ENCODE measurements around the gene COL3A1. TPM values are rescaled to one million over a fixed set of nuclear protein-coding genes. Genes with fewer than 3 reads are reported as not detected.

The COL3A1 gene
- total RNA-seq, 5 donors from 2014 or later (not counting 1 experiment from before 2014, with no cell fraction given): 0.79 to 2.0 (median 1.3) TPM; not detected in 2

DNA sequence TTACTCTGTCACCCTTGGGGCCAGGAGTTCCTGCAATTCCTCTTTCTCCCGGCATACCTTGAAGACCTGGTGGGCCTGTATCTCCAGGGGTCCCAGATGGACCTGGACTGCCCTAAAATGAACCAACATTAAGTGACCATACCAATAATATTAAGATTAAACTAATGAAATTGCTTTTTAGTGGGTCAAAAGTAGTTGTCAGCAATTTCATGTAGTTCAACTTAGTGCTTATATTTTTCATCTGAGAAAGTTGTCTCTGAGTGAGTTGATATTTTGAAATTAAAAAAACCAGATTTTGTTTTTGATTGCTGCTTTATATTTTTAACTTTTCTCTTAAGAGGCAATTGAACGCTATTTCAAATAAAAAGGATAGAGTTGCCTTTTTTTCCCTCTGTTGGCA lies 83.1 kb downstream of the COL3A1 start:
- no peaks in the 10 kb centered on the region for H3K27me3 ChIP-seq (replicated peaks in 1 of 2; ENCODE audit: control insufficient read depth in 2 of 2, extremely low read depth in 1 of 2, insufficient read depth in 2 of 2, low read length in 1 of 2)
- no peaks in the 10 kb centered on the region for H3K9me3 ChIP-seq
- CTCF ChIA-PET: no interaction called here
- WGBS (ENCODE audit: insufficient coverage): no CpG with 5 or more reads among the region's 2 CpGs
- H3K36me3 Mint-ChIP-seq: no peaks in the 10 kb centered on the region
- H3K4me1 Mint-ChIP-seq: no peaks in the 10 kb centered on the region
- no peak overlapping the region for H3K27ac Mint-ChIP-seq
- no peaks in the 10 kb centered on the region for H3K4me1 ChIP-seq (ENCODE audit: control insufficient read depth in 1 of 2, extremely low read depth in 1 of 2, insufficient read depth in 2 of 2, low read length in 2 of 2)
- no peak for DNase-seq
- no peak overlapping the region for H3K4me3 ChIP-seq (ENCODE audit: control insufficient read depth in 1 of 2, extremely low read depth in 1 of 2, low read length in 1 of 2)
- no peaks in the 10 kb centered on the region for H3K36me3 ChIP-seq (ENCODE audit: control insufficient read depth in 2 of 2, extremely low read depth in 1 of 2, insufficient read depth in 1 of 2, low read length in 1 of 2)
- POLR2A ChIA-PET: no interaction called here
- no peaks in the 10 kb centered on the region for H3K27me3 Mint-ChIP-seq
- H3K4me3 Mint-ChIP-seq: no peak overlapping the region
- H3K9me3 Mint-ChIP-seq: no peaks in the 10 kb centered on the region
- no peak for ATAC-seq (replicated peaks in 1 of 4)
- no peak overlapping the region for H3K27ac ChIP-seq (ENCODE audit: low read length)

DNA sequence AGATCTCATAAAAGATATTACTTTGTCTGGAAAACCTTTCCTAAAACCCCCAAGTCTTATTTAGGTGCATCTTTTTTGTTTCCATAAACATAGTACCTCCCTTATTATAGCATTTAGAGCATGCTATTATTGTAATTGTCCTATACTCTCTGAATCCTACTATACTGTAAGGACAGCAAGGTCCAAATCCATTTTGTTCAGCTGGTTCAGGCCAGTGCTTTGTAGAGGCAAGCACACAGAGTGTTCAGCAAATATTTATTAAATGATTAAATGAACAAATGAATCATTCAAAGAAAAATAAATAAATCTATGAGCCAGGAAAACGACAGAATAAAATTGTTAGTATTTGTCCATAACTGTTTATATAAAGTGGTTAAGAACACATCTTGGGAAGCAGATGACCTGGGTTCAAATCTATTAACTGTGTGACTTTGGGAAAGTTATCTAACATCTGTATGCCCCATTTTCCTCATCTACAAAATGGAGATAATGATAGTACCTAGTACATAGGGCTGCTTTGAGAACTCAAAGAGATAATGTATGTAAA lies 86.0 kb downstream of the COL3A1 start:
- Mint-ChIP-seq H3K36me3 (no peaks in the 10 kb centered on the region), H3K27ac (no peak overlapping the region), H3K27me3 (no peaks in the 10 kb centered on the region), H3K4me3 (no peak overlapping the region), H3K4me1 (no peaks in the 10 kb centered on the region), H3K9me3 (no peaks in the 10 kb centered on the region)
- no peak overlapping the region for H3K4me3 ChIP-seq (ENCODE audit: control insufficient read depth in 1 of 2, extremely low read depth in 1 of 2, low read length in 1 of 2)
- ATAC-seq (replicated peaks in 1 of 4) (no peak), DNase-seq (no peak)
- no peaks in the 10 kb centered on the region for H3K4me1 ChIP-seq (ENCODE audit: control insufficient read depth in 1 of 2, extremely low read depth in 1 of 2, insufficient read depth in 2 of 2, low read length in 2 of 2)
- POLR2A ChIA-PET: no interaction called here
- WGBS (ENCODE audit: insufficient coverage): no CpG with 5 or more reads among the region's 1 CpG
- H3K27ac ChIP-seq (ENCODE audit: low read length): no peak overlapping the region
- no peaks in the 10 kb centered on the region for H3K27me3 ChIP-seq (replicated peaks in 1 of 2; ENCODE audit: control insufficient read depth in 2 of 2, extremely low read depth in 1 of 2, insufficient read depth in 2 of 2, low read length in 1 of 2)
- no peaks in the 10 kb centered on the region for H3K36me3 ChIP-seq (ENCODE audit: control insufficient read depth in 2 of 2, extremely low read depth in 1 of 2, insufficient read depth in 1 of 2, low read length in 1 of 2)
- CTCF ChIA-PET: no interaction called here
- no peaks in the 10 kb centered on the region for H3K9me3 ChIP-seq

Other genes starting within 250 kb of the COL3A1 start
- gene COL5A2, start 205.4 kb downstream of the COL3A1 start, total RNA-seq: 1 to 10 TPM in 4 of 5 donors, under 1 TPM in 1; 0.40 to 1.9 (median 1.3) TPM